GM21576 (cell line): ENCODE results near the gene ENO1.
"Not testable (repeated sequence)": the region's sequence is repeated elsewhere in the genome, so short reads cannot be mapped to it uniquely, and the experiment has no call there.

ENCODE experiments used
- ATAC-seq: cut with Tn5 transposase; IDR thresholded peaks from one replicate; pipeline ENCODE4 v1.9.1; 2021; ENCODE audit warnings: mild to moderate bottlenecking, moderate library complexity; ENCODE audit not compliant: unreplicated experiment

The ENO1 gene

DNA sequence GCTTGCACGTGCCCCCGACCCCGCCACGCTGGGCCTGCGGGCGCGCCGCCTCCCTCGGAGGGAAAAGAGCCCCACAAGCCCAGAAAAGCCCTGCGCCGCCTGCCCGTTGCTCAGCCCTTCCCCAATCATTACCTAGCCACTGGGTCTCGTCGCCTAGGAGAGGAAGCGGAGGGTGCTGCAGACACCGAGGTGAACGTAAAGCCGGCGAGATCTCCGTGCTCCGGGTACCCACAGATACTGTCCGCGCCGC is at the start of gene ENO1:
Gene ENO1, minus strand, starts transcription at position 239 of the 250 bp plus-strand sequence. CDS start 3,778 bp downstream, outside the sequence.
- no peak for ATAC-seq

DNA sequence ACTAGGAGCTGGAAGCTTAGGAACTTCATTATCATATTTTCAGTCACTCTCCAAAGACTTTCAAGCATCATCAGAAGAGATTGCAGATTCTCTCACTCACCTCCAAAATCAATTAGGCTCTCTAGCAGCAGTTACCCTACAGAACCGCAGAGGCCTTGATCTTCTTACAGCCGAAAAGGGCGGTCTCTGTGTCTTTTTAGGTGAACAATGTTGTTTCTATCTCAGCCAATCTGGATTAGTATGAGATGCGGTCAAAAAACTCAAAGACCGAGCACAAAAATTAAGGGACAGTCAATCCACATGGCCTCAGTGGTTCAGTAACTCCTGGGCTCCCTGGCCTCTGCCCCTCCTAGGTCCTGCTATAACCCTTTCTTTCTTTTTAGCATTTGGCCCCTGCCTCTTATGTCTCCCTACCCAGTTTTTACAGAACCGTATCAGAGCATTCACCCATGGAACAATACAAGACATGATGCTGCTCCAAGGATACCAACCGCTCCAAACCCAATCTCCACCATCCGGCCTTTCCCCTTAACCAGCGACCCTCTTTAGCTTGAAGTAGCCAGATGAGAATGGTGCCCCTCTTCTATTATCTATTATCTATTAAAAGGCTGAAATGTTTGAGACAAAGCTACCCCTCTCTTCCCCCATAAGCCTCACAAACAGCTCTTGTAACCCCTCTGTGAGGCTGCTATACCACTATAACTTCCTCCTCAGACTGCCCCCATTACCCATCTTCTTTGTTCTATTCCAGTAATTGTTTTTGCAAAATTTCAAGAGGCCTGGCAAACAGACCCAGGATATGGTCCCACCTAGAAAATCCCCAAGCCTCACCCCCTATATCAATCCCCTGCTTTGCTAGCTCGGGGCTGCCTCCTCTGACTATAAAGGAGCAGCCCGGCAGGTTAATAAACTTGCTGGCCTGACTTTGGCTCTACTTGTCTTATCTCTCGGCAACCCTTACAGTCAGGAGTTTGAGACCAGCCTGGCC is 48.5 kb upstream of the ENO1 start:
- no peak for ATAC-seq

DNA sequence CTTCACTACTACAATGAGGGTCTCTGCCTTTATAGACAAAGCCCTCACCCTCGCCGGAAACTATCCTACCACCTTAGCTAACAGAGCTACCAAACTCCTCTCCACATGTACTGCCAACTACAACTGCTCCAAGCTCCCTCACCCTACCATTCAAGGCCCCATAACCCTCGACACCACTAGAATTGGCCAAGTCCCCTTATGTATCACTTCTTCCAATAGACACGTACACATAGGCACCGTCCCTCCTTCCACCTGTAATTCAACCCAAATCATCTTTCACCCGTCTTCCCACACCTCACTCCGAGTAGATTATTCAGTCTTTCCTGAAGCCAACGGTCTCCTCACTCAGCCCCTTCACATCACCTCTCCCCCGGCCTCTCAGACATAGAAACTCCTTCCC is 47.5 kb upstream of the ENO1 start:
- no peak for ATAC-seq

DNA sequence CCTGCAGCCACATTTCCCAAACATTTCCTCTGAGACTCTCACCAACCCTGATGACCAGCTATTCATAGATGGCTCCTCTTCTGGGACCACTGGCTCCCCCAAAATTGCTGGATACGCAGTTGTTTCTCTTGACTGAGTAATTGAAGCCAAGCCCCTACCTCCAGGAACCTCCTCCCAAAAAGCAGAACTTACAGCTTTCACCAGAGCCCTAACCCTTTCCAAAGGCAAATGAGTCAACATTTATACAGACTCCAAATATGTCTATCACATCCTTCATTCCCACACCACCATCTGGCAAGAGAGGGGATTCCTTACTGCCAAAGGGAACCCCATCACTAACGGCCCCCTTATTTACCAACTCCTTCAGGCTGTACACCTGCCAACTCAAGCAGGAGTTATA is 46.9 kb upstream of the ENO1 start:
- no peak for ATAC-seq

DNA sequence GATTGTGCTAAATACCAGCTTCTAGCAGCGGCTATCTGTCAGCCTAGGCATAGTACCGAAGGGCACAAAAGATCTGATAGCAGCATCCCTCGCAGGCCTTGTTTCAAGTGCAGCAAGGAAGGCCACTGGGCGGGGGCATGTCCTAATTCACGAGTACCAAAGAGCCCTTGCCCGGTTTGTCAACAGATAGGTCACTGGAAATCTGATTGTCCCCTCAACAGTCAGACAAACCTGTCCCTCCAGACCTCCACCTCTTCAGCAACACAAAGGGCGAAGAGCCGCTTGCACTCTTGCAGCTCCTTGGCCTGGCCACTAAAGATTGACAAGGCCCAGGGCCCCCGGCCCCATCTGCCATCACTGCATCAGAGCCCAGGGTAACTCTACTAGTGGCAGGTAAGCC is 44.5 kb upstream of the ENO1 start:
- no peak for ATAC-seq

DNA sequence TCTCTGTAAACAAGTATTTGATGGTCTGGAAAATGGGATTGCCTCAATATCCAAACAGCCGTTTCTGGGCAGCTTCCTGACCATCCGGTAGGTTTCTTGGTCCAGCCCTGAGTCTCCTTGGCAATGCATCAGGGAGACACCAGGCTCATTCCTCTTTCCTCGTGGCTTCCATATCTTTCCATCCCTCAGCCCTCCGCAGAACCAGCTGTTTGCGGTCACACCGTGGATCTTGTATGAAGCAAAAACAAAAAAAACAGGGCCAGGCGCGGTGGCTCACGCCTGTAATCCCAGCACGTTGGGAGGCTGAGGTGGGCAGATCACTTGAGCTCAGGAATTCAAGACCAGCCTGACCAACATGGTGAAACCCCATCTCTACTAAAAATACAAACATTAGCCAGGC is 39.0 kb upstream of the ENO1 start:
- not testable (repeated sequence) for ATAC-seq

DNA sequence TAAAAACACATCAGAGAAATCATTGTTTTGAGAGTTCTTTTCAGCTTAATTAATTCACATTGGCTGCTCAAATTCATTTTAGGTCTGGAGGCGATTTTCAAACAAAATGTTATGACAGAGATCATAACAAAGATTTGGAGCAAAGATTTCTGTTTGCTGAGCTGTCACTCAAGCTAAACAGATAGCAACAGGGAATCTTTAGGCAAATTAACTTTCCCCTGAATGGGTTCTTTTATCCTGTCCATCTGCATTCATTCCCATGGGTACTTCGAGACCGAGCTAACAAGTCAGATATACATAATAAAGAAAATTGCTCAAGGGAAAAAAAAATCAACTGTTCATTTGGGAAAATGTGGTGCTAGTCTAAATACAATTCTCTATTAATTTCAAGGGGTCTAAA is 37.0 kb upstream of the ENO1 start:
- no peak for ATAC-seq

DNA sequence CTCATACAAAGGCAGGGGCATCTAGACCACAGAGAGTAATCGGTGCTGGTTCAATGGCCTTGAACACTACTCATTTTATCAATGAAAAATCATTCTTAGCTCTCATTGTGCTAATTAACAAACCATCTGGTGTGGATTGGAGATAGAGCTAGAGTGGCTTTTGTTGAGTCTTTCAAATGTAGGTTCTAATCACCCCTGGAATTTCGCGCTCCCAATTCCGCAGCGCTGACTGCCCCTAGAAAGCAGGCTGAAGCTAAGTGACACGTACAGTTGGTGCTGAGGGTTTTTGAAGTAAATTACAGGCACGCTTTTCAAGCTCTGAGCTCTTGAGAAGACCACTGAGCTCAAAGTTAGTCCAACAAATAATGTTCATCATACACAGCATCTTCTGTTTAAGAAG is 36.0 kb upstream of the ENO1 start:
- ATAC-seq: no peak

DNA sequence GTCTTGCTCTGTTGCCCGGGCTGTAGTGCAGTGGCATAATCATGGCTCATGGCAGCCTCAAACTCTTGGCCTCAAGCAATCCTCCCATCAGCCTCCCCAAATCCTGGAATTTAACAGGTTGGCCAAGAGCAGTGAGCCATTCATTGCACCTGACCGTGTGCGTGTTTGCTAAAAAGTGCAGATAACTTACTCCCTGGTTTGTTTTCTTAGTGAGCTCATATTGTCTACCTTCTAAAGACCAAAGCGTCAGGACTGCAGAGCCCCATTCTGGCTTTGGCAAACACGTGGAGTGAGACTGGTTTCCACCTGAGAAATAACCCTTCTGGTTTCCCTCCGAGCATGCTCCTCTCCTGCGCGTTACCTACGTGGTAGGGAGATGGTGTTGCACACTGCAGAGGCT is 35.0 kb upstream of the ENO1 start:
- ATAC-seq: no peak

DNA sequence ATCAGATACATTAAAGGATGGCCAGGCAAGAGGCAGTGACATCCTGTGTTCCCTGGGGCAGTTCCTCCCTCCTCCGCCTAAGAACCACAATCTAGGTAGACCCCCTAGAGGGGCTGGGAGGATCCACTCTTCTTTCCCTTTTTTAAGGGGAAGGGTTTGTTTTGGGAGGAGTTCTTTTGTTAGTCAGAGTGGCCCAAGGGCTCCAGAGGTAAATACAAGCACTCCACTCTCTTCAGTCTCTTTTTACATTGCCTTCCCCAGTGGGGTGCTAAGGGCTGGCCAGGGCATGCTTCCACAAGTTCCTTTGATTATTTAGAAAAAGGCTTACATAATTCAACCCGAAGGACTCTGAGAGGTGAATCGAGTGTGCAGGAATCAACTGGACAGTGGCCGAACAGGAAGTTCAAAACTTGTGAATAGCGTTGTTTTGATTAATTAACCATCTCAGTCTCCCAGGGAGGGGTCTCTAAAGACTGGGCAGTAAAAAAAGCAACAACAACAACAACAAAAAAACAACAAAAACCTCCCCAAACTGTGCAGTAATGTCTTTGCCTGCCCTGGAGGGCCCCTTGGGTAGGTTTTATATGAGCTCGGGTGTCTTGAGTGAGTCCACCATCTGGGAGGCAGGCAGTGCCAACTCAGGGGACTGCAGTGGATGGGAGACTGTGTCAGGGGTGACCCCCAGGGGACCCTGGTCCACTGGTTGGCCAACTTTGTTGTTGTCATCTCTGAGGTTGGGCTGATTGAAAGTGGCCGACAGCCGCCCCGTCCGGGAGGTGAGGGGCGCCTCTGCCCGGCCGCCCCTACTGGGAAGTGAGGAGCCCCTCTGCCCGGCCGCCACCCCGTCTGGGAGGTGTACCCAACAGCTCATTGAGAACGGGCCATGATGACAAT is 33.2 kb upstream of the ENO1 start:
- ATAC-seq: no peak

DNA sequence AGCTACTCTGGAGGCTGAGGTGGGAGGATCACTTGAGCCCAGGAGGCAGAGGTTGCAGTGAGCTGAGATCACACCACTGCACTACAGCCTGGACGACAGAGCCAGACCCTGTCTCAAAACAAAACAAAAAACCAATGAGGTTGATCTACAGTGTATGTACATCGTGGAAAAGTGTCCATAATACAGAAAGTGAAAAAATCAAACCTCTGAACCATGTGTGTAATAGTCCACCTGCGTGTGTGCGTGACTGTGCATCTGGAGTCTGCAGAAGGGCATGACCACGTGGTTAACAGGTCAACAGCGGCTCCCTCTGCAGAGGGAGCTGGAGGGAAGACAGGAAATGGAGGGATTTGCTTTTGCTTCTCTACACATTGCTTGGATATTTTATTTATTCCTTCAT is 32.4 kb upstream of the ENO1 start:
- ATAC-seq: no peak

DNA sequence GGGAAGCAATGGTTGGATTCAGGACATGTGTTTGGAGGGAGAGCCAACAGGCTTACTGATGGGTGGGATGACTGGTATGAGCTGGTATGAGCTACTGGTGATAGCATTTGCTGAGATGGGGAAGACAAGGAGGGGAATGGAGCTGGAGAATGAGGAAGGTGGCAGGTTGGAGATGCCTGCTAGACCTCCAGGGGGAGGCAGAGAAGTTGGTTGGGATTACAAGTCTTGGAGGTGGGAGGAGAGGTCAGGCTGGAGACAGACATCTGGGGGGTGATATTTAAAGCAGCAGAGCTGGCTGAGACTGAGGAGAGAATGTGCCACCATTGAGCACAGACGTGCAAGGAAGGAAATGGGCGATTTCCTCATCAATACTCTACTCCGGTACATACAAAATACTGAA is 31.8 kb upstream of the ENO1 start:
- ATAC-seq: no peak

DNA sequence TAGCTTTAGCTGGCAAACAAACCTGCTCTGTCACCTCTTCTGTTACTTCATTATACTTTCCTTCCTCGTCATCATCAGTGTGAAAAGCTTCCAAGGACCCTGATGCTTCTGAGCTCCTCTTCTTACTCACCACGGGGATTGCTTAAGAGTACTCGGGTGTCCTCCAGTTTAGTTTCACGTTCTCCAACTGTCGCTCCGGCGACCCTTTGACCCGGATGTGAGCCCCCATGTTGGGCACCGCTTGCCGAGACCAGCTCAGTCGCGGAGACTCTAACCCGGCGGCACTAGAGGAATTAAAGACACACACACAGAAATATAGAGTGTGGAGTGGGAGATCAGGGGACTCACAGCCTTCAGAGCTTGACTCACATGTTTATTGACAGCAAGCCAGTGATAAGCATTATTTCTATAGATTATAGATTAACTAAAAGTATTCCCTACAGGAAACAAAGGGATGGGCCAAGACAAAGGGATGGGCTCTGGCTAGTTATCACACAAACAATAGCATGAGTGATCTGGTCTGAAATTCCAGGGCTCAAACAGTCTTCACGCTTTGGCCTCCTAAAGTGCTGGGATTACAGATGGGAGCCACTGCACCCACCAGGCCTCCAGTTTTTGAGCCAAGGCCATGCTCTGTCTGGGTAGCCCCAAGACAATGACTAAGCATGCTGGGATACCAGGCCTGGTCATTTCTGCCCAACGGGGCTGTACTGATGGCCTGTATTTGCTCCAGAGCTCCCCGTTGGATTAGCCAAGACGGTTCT is 30.1 kb upstream of the ENO1 start:
- no peak for ATAC-seq

DNA sequence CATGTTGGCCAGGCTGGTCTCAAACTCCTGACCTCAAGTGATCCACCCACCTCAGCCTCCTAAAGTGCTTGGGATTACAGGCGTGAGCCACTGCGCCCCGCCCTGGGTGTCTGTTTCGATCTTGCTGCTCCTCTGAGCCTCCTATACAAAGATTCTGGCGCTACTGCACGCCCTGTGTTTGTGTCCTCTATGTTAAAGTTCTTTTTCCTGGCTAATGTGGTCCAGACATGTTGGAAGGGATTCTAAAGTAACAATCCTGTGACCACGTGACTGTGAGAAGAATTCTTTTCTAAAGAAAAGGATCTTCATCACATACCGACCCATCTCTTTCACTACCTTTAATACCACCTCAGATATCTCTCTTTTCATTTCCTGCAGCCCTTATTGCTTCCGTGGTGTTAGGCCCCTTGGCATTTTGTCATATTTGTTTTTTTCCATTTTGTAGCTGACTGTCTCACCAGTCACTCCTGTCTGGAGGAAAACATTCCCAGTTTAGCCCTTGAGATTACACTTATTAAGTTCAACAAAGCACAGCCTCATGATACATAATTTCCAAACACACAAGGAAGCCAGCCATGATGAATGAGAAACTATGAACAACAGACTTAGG is 27.2 kb upstream of the ENO1 start:
- ATAC-seq: no peak

DNA sequence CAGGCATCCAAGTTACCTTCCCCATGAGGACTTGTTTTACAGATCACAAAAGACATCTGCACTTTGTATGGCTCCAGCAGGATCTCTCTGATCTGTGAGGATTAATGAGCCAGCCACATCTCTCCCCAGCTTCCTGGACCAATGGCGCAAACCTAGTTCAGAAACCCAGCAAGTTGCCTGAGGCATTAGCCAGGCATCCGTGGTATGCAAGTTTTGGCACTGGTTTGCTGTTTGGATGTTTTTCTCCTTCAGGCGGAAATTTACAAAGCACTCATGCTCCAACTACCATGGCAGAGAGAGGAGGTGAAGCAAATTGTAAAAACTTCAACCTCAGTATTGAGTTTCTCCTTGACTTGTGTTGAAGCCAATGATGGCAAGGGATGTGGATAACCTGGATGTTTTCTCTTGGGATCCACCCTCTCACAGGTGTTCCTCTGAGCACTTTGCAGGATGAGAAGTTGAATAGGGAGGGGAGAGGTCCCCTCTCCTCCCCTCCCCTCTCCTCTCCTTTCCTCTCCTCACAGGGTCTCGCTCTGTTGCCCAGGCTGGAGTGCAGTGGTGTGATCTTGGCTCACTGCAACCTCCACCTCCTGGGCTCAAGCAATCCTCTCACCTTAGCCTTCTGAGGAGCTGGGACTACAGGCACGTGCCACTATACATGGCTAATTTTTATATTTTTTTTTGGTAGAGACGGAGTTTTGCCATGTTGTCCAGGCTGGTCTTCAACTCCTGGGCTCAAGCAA is 25.6 kb upstream of the ENO1 start:
- ATAC-seq: no peak

DNA sequence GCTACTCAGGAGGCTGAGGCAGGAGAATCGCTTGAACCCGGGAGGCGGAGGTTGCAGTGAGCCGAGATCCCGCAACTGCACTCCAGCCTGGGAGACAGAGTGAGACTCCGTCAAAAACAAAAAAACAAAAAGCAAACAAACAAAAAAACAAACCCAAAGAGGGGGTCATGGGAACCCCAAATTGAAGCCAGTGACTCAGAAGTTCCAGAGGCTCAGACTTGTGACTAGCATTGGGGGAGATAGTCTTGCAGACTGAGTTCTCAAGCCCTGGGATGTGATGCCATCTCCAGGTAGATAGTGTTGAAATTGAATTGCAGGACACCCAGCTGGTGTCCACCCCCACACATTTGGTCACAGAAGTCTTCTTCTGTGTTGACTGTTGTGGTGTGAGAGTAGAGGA is 24.9 kb upstream of the ENO1 start:
- ATAC-seq: no peak

DNA sequence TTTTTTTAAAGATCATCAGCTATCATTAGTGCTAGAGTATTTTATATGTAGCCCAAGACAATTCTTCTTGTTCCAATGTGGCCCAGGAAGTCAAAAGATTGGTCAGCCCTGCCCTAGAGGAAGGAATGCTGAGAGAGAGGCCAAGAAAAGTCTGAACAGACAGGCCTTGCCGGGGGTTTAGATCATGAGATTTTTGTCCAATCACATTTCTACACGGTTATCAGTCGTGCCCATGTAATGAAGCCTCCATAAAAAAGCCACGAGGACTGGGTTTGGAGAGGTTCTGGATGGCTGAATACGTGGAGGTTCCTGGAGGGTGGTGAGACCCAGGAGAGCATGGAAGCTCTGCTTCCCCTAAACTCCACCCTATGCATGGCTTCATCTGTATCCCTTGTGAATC is 24.3 kb upstream of the ENO1 start:
- ATAC-seq: no peak

DNA sequence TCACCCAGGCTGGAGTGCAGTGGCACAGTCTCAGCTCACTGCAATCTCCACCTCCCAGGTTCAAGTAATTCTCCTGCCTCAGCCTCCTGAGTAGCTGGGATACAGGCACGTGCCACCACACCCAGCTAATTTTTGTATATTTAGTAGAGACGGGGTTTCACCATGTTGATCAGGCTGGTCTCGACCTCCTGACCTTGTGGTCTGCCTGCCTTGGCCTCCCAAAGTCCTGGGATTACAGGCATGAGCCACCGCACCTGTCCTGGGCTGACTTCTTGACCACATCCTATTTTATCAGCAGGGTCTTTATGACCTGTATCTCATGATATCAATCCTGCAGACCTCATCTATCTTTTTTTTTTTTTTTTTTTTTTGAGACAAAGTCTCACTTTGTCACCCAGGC is 22.2 kb upstream of the ENO1 start:
- ATAC-seq: not testable (repeated sequence)

DNA sequence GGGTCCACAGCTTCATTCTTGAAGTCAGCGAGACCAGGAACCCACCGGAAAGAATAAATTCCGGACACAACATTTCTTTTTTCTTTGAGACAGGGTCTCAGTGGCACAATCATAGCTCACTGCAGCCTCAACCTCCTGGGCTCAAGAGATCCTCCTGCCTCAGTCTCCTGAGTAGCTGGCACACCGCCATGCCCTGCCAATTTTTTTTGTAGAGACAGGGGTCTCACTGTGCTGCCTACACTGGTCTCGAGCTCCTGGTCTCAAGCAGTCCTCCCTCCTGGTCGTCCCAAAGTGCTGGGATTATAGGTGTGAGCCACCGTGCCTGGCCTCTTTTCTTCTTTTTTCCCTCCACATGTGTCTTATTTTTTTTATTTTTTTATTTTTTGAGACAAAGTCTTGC is 20.6 kb upstream of the ENO1 start:
- no peak for ATAC-seq

DNA sequence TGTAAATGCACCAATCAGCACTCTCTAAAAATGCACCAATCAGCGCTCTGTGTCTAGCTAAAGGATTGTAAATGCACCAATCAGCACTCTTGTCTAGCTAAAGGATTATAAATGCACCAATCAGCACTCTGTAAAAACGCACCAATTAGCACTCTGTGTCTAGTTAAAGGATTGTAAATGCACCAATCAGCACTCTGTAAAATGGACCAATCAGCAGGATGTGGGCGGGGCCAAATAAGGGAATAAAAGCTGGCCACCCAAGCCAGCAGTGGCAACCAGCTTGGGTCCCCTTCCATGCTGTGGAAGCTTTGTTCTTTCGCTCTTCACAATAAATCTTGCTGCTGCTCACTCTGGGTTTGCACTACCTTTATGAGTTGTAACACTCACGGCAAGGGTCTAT is 19.9 kb upstream of the ENO1 start:
- ATAC-seq: not testable (repeated sequence)
